NCI-H1105 (cell line): ENCODE measurements around the gene STPG3.

Experiments
- DNase-seq: peaks from one replicate; lab custom pipeline; 2025; lab: John Stamatoyannopoulos, UW

The STPG3 gene

GRCh38 chr9:137251194-137251461 lies at the start of gene STPG3:
STPG3 (plus strand) TSS chr9:137251286; CDS start chr9:137251287, 1 bp downstream.
- DNase-seq: no peak

GRCh38 chr9:137202966-137203365 lies 48.1 kb upstream of the STPG3 start:
- DNase-seq: no peak

GRCh38 chr9:137204731-137205125 lies 46.4 kb upstream of the STPG3 start:
- no peak for DNase-seq

- peak; percentile 69 for DNase-seq
These were observed 45.7 kb upstream of the STPG3 start, which contains the start of the genes NDOR1 and TMEM203 for GRCh38 chr9:137205126-137206069. NDOR1 (plus strand) TSS chr9:137205700; CDS start chr9:137205778, 78 bp downstream. TMEM203 (minus strand) TSS chr9:137205648; CDS start chr9:137205414, 234 bp downstream.

- no peak for DNase-seq
These were observed 44.5 kb upstream of the STPG3 start for GRCh38 chr9:137206602-137207001.

GRCh38 chr9:137211532-137211931 lies 39.6 kb upstream of the STPG3 start:
- no peak for DNase-seq

- no peak for DNase-seq
These were observed 38.6 kb upstream of the STPG3 start for GRCh38 chr9:137212520-137212919.

GRCh38 chr9:137213160-137214060 lies 37.7 kb upstream of the STPG3 start:
- DNase-seq: peak; percentile 17

- DNase-seq: no peak
These were observed 36.5 kb upstream of the STPG3 start for GRCh38 chr9:137214620-137215019.

- DNase-seq: no peak
These were observed 35.7 kb upstream of the STPG3 start for GRCh38 chr9:137215196-137215986.

GRCh38 chr9:137216188-137216965 lies 34.7 kb upstream of the STPG3 start:
- DNase-seq: no peak

- peak; percentile 65 for DNase-seq
These were observed 33.5 kb upstream of the STPG3 start for GRCh38 chr9:137217276-137218211.

GRCh38 chr9:137218212-137218753 lies 32.8 kb upstream of the STPG3 start:
- DNase-seq: no peak

GRCh38 chr9:137218754-137219271 lies 32.3 kb upstream of the STPG3 start:
- DNase-seq: no peak

- no peak for DNase-seq
These were observed 31.2 kb upstream of the STPG3 start for GRCh38 chr9:137219757-137220316.

GRCh38 chr9:137220317-137221094 lies 30.6 kb upstream of the STPG3 start:
- DNase-seq: no peak

GRCh38 chr9:137221095-137221505 lies 30.0 kb upstream of the STPG3 start:
- DNase-seq: no peak

- no peak for DNase-seq
These were observed 29.5 kb upstream of the STPG3 start for GRCh38 chr9:137221506-137222111.
